Hematopoietic multipotent progenitor cell treated with erythropoietin and hydrocortisone succinate and interleukin-3 and kit ligand, for 17 days (in vitro differentiated cells): Measurements from ENCODE around the gene MAST4.

Source experiments
- DNase-seq: peaks from one replicate; pipeline ENCODE4 v3.0.0-alpha.2; 2015; ENCODE audit warnings: low spot score

Gene MAST4

GRCh38 chr5:66603881-66604280 lies 7.7 kb downstream of the MAST4 start:
- DNase-seq = no peak

- DNase-seq = no peak
Measured at GRCh38 chr5:66606713-66607112, 10.5 kb downstream of the MAST4 start.

DNA sequence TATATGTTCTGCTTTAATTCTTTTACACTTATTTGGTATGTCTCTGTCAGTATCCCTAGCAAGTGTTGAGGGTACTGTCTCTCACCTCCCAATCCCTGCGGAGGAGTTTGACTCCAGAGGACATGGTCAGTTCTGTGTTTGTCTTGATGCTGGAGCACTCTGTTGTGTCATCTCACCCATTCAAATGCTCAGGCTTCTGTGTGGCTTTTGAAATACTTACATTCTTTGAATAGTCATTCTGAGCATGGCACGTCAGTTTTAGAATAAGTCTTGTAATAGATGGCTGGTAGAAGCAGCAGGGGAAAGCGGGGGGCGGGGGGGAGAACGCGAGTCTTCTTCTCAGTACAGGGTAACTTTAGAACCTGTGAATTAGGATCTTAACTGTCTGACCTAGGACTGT lies 12.3 kb downstream of the MAST4 start:
- DNase-seq = no peak

GRCh38 chr5:66609615-66610014 lies 13.4 kb downstream of the MAST4 start:
- no peak for DNase-seq

- DNase-seq = no peak
Measured at GRCh38 chr5:66612226-66612625, 16.0 kb downstream of the MAST4 start.

DNA sequence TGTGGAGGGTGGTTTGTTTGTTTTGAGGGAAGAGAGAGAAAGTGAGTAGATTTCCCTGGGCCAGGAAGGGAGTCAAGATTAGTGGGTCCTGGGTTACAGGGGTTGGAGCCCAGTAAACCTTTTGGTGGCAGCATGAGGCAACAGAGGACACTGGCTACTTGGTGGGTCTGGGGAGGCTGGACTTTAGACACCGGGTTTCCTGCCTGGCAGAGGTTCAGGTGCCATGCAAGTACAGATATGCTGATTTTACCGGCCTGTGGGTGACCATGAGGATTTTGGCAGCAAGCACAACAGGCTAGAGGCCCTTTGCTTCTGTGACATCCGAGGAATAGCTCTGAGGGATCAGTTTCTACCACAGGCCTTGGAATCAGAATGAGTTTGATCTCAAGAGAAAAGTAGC lies 18.9 kb downstream of the MAST4 start:
- no peak for DNase-seq

DNA sequence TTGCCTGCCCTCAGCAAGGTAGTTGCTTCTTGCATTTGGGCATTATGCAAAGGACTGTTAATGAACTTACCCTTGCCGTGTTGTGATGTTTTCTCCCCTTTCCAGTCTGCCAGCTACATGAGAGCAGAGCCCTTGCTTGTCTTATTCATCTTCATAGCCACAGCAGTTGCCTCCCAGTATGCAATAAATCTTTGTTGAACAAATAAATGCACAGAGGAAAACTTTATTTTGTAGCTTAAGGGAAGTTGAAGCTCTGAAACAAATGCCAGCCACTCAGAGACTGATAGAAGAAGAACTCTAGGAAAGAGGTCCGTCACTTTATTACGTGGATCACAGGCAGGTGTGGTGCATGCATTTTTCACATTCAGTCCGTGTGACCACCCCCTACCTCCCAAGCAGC lies 19.7 kb downstream of the MAST4 start:
- DNase-seq = no peak

- no peak for DNase-seq
Measured at GRCh38 chr5:66616520-66617225, 20.5 kb downstream of the MAST4 start.

GRCh38 chr5:66617226-66617861 lies 21.2 kb downstream of the MAST4 start:
- no peak for DNase-seq

DNA sequence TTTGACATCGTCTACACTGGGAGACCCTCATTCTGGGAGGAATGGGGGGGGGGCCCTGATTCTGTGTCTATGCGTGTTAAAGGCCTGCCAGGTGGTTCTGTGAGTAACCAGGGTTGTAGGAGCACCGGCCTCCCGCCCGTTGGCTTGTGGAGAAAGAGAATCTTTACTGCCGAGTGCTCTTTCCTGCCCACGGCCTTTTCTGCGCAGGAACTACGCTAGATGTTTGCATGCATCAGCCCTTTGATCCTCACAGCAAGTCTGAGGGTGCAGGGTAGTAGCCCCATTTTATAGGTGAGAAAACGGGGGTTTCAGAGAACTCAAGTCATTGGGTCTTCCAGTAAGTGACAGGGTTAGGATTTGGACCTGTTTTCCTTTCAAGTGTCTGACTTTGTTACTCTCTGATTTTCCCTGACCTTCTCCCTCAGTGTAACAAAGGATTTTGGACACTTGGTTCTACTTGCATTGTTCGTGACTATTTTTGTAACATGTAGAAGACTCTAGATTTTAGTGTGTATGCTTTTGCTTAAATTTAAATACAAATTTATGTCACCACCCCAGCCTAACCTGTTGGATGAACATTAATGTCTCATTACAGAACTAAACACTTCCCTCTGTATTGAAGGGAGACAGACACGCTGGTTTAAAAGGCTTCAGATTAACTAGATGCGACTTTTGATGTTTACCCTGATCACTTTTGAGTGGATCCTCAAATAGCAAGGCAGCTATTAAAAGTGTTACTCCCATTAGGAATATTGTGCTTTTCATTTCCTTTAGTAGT lies 22.0 kb downstream of the MAST4 start:
- DNase-seq = no peak

GRCh38 chr5:66620711-66621110 lies 24.5 kb downstream of the MAST4 start:
- no peak for DNase-seq

DNA sequence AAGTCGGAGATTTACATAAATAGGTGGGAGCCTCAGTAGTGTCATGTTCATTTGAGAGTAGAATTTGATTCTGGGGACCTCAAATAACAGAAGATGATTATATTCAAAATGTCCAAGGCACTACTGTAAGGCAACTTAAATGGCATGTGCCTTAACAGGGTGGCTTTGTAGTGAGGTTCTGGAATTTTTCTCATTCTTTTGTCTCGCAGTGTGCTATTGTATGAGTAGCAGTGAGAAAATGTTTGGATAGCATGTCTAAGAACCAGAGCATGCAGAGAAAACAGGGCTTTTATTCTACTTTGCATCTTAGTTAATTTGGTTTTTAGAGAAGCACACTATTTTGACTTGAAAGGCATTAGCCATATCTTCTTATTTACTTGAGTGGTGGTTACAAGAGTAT lies 25.0 kb downstream of the MAST4 start:
- DNase-seq = no peak

- DNase-seq = no peak
Measured at GRCh38 chr5:66621736-66622135, 25.5 kb downstream of the MAST4 start.

DNA sequence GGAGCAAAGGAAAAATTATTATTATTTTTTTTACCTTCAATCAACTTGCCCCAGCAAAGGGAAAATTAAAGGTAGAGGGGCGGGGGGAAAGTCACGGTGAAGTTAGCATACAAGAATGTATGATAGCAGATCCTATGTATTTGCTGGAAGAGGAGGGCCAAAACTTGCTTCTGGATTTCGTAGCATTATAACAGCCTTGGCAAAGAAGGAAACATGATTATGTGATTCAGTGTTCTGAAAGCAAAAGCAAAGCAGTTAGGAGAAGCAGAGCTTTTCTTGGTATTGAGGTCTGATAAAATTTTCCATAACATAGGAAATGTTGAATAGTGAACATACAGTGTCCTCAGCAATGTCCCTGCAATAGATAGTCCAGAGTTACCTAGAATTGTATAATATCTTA lies 32.4 kb downstream of the MAST4 start:
- DNase-seq = no peak

DNA sequence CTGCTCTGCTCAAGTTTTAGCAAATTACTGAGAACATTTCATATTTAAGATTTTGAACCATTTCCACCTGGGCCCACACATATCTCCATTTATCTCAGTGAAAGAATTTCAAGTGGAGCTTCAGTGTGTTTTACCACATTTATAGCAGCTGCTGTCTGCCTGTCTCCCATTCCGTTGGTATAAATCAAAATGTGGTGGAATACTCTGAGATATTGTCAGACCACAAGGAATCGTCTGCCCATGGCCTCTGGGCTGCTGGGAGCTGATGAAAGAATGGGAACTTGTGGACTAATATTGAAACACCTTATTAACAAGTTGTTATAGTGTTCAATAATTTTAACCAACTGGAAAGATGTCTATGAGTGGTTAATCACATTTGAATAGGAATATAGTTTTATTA lies 33.3 kb downstream of the MAST4 start:
- no peak for DNase-seq

- no peak for DNase-seq
Measured at GRCh38 chr5:66633754-66634153, 37.6 kb downstream of the MAST4 start.

DNA sequence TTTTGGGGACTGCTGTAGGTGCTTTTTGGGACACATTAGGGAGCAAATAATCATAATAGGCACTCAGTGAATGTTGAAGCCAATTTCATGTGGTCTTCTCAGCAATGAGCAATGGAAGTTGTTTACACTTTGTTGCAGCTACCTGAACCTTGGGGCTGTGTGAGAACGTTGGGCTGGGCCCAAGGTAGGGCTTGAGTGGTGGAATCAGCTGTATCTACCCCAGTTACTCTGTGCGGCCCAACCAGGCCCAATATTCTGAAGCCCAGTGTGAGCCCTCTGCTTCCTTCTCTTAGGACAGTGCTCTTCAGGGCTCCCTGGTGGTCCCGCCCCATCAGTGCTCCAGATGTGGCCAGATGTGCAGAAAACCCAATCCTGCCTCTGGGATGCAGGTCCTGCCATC lies 38.4 kb downstream of the MAST4 start:
- DNase-seq = no peak

- no peak for DNase-seq
Measured at GRCh38 chr5:66637994-66638393, 41.8 kb downstream of the MAST4 start.

DNA sequence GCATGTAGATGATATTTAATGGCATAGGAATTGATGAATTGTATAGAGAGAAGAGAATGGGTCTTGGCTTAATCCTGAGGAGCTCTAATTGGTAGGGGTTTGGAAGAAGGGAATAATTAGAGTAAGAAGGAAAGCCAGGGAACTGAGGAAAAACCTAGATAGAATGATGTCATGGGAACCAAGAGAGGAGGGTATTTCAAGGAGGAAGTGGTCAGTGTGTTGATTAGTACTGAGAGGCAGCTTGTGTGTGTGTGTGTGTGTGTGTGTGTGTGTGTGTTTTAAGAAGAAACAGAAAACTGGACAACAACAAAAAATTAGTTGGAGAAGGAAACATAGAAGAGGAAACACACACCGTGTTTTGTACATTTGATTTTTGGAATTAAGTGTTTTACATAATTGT lies 42.8 kb downstream of the MAST4 start:
- DNase-seq = no peak

DNA sequence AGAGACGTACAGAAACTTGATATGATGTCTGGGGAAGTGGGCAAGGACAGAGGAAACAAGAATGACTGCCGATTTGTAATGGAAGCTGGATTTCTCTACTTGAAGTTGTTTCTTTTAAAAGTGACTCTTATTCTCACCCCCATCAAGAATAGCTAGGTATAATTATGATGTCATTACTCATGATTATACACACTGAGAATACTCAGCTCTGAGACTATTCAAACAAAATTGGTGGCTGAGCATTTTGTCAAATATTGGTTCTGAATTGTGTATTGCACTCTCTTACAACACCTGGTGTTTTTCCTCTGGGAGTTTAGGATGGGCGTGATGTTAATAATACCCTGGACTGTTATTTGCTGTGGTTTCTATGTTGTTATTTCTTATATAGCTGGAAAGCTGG lies 46.3 kb downstream of the MAST4 start:
- no peak for DNase-seq

DNA sequence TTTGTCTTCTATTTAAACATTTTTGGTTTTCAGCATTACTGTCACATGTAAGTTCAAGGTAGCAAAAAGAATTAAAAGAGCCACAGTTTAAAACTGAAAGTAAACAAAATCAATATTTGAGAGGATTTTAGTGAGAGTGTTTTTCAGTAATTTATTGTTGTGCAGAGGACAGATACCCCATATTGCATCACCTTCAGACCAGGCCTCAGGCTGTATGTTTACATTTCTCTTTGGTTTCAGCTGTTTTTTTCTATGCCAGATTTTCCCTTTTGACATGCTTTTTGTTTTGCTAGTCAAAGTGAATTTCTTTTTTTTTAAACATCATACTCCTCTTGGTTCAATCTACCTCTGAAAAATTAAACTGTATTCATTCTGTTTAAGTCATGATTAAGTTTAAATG lies 47.2 kb downstream of the MAST4 start:
- no peak for DNase-seq

GRCh38 chr5:66644111-66644510 lies 47.9 kb downstream of the MAST4 start:
- DNase-seq = no peak

GRCh38 chr5:66645039-66645438 lies 48.8 kb downstream of the MAST4 start:
- DNase-seq = no peak
